Testis (tissue), 3 donors: ENCODE measurements around the gene PTPRG. TPM values are rescaled to one million over a fixed set of nuclear protein-coding genes. Genes with fewer than 3 reads are reported as not detected.

Experiments
- DNase-seq: peaks from one replicate; pipeline ENCODE4 v3.0.0-alpha.2; 2019
- H3K27ac ChIP-seq, 2 donors: fragments of 200-600 bp; sonication (generic); one replicate each; pipeline ENCODE4 v1.5.1; 2019
- H3K27me3 ChIP-seq: fragments of 200-600 bp; sonication (generic); one replicate; pipeline ENCODE4 v1.5.1; 2019
- H3K36me3 ChIP-seq: fragments of 200-600 bp; sonication (generic); one replicate; pipeline ENCODE4 v1.5.1; 2017; ENCODE audit warnings: low read depth; ENCODE audit errors: missing control alignments
- H3K4me1 ChIP-seq: fragments of 200-600 bp; sonication (generic); one replicate; pipeline ENCODE4 v1.5.1; 2019
- H3K4me3 ChIP-seq, 2 donors: fragments of 200-600 bp; sonication (generic); one replicate each; pipeline ENCODE4 v1.5.1; 2017 to 2019
- H3K9me3 ChIP-seq: fragments of 200-600 bp; sonication (generic); one replicate; pipeline ENCODE4 v1.5.1; 2017
- CTCF ChIP-seq, 3 experiments: fragments of 450-650 bp in 2 of 3; fragments of 200-600 bp in 1 of 3; sonication (generic) in 1 of 3; IDR thresholded peaks; one replicate each; pipeline ENCODE4 v1.5.1; 2016 to 2019; ENCODE audit warnings: antibody characterized with exemption in 3 of 3, mild to moderate bottlenecking in 2 of 3, moderate library complexity in 1 of 3
- POLR2A ChIP-seq: fragments of 450-650 bp; IDR thresholded peaks from one replicate; pipeline ENCODE4 v1.6.1; 2017; ENCODE audit warnings: antibody characterized with exemption, mild to moderate bottlenecking, moderate library complexity
- WGBS, 2 donors: methylation state at CpG; one replicate each; pipeline ENCODE4 v1.1.5; 2018; 5-methylcytosine and 5-hydroxymethylcytosine counted together
- intact Hi-C: fragments of 100-400 bp; cut with DNase I; formaldehyde crosslinking; loops from one replicate; pipeline ENCODE4 v1.15.1; 2023; ENCODE audit warnings: low total_unique reads
- polyA plus RNA-seq: library from polyadenylated mRNA; stranded (reverse); fragments of 350-450 nt; fragmentation: Illumina TruSeq; extraction: RNeasy Lipid Tissue Mini Kit (QIAGEN cat#74804); gene quantifications from one replicate; pipeline ENCODE4 v1.2.3, GENCODE V29; 2014; ENCODE audit warnings: low read depth, low replicate concordance; ENCODE audit not compliant: insufficient read depth
- total RNA-seq, 2 donors: library from RNA; depleted of rRNA; stranded (reverse); fragments of >200 nt; gene quantifications; one replicate each; pipeline ENCODE4 v1.2.3, GENCODE V29; 2016

PTPRG gene
- total and polyA plus RNA-seq, 3 donors from 2014 or later, result 26.3 to 107 (median 75.4) TPM

DNA sequence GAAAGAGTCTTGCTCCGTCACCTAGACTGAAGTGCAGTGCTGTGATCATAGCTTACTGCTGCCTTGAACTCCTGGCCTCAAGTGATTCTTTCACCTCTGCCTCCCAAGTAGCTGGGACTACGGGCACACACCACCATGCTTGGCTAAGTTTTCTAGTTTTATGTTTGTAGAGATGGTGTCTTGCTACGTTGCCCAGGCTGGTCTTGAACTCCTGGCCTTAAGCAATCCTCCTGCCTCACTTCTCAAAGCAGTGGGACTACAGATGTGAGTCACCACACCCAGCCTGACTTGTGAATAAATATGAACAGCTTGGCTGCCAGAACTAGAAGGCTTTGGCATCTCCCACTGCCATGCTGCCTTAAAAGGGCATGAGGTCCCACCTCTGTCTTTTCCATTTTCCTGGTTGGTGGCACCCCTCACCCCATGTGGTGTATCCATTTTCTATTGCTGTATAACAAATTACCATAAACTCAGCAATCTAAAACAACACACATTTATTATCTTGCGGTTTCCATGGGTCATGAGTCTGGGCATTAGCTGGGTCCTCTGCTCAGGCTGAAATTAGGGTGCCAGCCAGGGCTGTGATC is 44.3 kb downstream of the PTPRG start:
- Histone ChIP-seq H3K27ac (no peak overlapping the region), H3K4me1 (peaks cover 13% of the 10 kb centered on the region), H3K27me3 (no peaks in the 10 kb centered on the region), H3K36me3 (no peaks in the 10 kb centered on the region), H3K9me3 (no peaks in the 10 kb centered on the region), H3K4me3 (no peak overlapping the region)
- intact Hi-C loops, result no loop called here
- 70 to 99% methylated on average over 4 of the region's 4 CpGs for WGBS, 2 donors
- TF ChIP-seq CTCF (IDR thresholded peaks at IDR 0.05) (no peak), POLR2A (no peak)
- DNase-seq, result no peak

- no peak overlapping the region for H3K4me3 ChIP-seq
- H3K27ac ChIP-seq, result no peak overlapping the region
- WGBS, 2 donors, result 89 to 98% methylated on average over 4 to 6 of the region's 6 CpGs
- no peak for DNase-seq
- H3K9me3 ChIP-seq, result no peaks in the 10 kb centered on the region
- intact Hi-C loops, result no loop called here
- H3K36me3 ChIP-seq, result no peaks in the 10 kb centered on the region
- H3K27me3 ChIP-seq, result no peaks in the 10 kb centered on the region
- H3K4me1 ChIP-seq, result peaks cover 13% of the 10 kb centered on the region
- TF ChIP-seq CTCF (IDR thresholded peaks at IDR 0.05) (no peak), POLR2A (no peak)
Observed at GRCh38 chr3:61606196-61606595, 44.8 kb downstream of the PTPRG start.

DNA sequence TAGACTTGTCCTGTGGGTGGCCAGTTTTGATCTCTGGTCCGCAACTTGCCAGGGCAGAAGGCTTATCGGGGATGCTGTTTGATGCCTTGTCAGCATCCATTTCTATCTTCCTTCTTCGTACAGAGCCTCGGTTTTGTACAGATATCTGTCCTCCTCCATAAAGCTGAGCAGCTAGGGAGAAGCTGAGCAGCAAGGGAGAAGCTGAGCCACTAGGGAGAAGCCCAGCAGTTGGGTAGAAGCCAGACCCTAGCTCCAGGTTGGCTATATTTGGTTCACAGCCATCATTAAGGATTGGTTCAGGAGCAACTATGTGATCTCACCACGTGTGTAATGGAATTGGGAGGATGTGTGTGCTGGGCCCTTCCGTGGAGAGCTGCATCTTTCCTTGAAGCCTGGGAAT is 46.7 kb downstream of the PTPRG start:
- Histone ChIP-seq H3K9me3 (no peaks in the 10 kb centered on the region), H3K27ac (no peak overlapping the region), H3K27me3 (no peaks in the 10 kb centered on the region), H3K4me1 (peaks cover 5% of the 10 kb centered on the region), H3K4me3 (no peak overlapping the region), H3K36me3 (no peaks in the 10 kb centered on the region)
- no peak for DNase-seq
- no peak for TF ChIP-seq CTCF (IDR thresholded peaks at IDR 0.05)
- WGBS, 2 donors, result 66 to 69% methylated on average over 6 of the region's 6 CpGs
- intact Hi-C loops, result no loop called here

DNA sequence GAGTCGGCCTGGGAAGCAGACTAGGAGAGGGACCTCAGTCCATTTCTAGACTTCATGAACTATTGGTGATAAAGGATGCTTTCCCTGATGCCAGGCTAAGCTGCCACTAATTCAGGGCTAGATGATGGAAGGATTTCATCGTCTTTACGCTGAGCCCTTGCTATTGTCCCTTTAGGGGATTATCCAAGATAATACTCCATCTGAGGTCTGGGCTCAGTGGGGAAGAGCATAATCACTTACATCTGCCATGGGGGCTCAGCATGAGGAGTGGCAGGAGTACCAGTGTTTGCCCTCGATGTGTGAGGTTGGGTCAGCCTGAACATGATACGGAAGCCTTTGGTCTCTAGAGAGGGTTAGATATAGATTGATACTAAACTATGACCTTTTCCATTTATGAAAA is 47.3 kb downstream of the PTPRG start:
- H3K4me3 ChIP-seq, result no peak overlapping the region
- intact Hi-C loops, result no loop called here
- peaks cover 5% of the 10 kb centered on the region for H3K4me1 ChIP-seq
- no peak overlapping the region for H3K27ac ChIP-seq
- 85 to 88% methylated on average over 5 of the region's 5 CpGs for WGBS, 2 donors
- no peaks in the 10 kb centered on the region for H3K9me3 ChIP-seq
- no peak for DNase-seq
- H3K27me3 ChIP-seq, result no peaks in the 10 kb centered on the region
- TF ChIP-seq CTCF (IDR thresholded peaks at IDR 0.05), result no peak
- TF ChIP-seq POLR2A, result no peak
- H3K36me3 ChIP-seq, result no peaks in the 10 kb centered on the region

DNA sequence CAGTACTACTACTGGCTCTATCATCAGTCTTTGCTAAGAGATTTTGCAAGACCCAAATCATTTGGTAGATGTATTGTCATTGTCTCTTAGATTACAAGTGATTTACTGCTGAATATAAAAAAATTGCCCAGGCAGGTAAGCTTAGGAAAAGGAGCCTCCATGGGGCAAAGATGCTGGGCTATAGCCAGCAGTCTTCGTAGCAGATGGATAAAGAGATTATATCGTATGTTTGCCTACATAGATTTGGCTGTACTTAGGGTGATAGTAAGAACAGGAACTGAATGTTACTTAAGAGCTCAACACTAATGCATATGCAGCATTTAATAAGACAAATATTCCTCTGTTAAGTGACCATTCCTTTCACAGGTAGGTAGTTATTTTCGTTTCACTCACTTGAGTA is 48.9 kb downstream of the PTPRG start:
- WGBS, 2 donors, result 71 to 73% methylated on average over 3 of the region's 3 CpGs
- intact Hi-C loops, result no loop called here
- Histone ChIP-seq H3K4me3 (no peak overlapping the region), H3K9me3 (no peaks in the 10 kb centered on the region), H3K27me3 (no peaks in the 10 kb centered on the region), H3K4me1 (peaks cover 5% of the 10 kb centered on the region), H3K27ac (no peak overlapping the region), H3K36me3 (no peaks in the 10 kb centered on the region)
- TF ChIP-seq CTCF (IDR thresholded peaks at IDR 0.05), result no peak
- TF ChIP-seq POLR2A, result no peak
- DNase-seq, result no peak
